RKO (cell line): Measurements from ENCODE around the gene NDUFS6.
"Not testable (repeated sequence)": the region's sequence is repeated elsewhere in the genome, so short reads cannot be mapped to it uniquely, and the experiment has no call there.

ENCODE experiments used
- DNase-seq: peaks from one replicate; pipeline ENCODE4 v3.0.0-alpha.2; 2016; ENCODE audit warnings: low spot score

NDUFS6 gene

DNA sequence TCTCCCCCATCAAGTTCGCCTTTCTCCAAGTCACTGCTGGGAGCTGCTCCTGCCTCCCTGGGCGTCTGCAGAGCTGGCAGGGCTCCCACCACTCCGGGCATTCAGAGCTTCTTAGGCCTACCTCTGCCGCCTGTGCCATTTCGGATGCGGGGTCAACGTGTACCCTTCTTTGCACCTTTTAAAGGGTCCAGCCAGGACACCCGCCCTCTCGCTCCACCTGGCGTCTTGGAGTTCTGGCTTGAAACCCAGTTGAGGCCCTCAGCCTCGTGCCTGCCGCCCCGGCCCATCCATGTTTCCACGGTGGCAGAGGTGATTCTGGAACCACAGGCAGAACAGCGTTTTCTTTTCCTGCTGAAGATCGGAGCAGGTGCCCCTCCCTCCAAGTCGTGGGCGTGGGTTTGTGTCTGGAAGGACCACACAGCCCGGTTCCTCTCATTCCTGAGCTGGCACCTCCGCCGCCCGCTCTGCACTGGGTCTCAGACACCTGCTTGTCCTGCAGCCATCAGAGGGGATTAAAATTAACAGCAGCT is 32.9 kb downstream of the NDUFS6 start:
- DNase-seq, result no peak

DNA sequence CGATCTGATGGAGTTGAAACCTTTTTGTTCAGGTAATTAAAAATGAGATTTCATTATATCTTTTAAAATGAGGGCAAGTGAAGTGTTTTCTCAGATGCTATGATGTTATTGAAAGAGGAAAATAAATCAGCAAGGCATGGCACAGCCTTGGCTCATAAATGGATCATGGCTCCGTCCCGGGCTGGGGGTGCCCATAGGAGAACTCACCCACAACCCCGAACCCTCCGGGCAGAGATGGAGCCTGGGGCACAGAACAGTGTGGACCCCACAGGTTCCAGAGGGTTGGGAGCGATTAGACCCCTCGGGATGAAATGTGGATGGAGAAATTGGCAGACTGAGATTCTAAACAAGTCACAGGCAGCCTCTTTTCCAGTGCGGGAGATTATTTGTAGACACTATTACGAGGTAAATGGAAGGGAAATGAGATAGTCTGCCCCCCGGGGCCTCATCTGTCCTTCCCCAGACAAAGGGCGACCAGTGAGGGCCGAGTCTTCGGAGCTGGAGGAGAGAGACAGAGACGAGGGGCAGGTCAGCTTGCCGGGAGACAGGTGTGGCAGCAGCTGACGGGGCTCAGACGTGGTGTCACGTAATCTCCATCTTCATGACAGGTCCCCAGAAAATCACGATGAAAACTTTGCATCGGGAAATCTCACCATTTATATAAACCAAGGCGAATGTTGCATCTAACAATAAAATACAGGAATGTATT is 33.7 kb downstream of the NDUFS6 start:
- DNase-seq, result no peak

GRCh38 chr5:1835431-1835830 is 34.2 kb downstream of the NDUFS6 start:
- no peak for DNase-seq

- no peak for DNase-seq
These were observed 35.1 kb downstream of the NDUFS6 start for GRCh38 chr5:1836176-1836890.

DNA sequence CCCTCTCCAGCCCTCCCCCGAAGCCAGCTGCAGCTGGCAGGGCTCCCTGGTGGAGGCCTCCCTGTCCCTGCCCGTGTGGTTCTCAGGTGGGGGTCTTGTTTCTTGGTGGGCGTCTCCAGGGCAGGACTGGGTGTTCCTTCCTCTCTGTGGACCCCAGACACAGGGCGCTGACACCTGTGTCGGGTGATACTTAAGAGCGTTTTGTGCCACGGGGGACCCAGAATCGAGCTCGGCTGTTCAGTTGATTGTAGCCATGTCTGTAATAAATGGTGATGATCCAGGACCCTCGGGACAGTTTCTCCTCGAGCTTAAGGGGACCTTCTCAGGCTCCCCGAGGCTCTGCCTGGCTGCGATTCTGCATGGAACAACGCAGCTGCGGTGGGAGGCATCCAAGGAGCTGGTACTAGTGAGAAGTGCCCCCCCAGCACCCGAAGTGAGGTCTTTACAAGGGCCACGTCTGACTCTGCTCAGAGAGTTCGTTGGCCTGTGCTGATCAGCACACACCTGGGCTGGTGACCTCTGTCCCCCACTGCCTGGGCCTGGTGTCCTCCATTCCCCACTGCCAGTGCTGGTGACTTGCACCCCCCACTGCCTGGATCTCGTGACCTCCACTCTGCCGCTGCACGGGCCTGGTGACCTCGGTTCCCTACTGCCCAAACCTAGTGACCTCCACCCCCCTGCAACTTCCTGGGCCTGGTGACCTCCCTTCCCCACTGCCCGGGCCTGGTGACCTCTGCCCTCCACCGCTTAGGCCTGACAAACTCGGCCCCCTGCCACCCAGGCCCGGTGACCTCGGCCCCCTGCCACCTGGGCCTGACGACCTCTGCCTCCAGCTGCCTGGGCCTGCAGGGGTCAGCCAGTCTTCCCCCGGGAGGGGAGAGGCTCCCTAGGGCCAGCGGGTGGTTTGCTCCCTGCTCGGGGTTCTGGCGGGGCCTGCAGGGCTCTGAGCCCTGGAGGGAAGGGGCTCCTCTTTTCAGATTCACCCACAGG is 36.0 kb downstream of the NDUFS6 start:
- DNase-seq, result no peak

DNA sequence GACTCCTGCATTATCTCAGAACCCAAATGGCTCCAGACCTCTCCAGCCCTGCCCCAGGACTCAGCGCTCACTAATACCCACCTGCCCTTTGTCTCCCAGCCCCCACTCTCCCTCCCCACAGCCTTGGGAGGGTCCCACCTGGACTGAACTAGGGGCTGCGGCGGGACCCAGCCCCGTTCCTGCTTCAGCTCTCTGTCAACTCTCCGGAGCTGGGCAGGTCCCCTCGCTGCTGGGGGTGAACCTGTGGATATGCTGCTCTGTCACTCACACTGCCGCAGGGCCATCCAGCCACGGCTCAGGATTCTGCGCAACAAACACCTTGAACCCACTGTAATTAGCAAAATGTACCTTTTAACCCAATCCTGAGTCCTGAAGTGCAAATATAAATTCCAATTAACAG is 36.8 kb downstream of the NDUFS6 start:
- no peak for DNase-seq

DNA sequence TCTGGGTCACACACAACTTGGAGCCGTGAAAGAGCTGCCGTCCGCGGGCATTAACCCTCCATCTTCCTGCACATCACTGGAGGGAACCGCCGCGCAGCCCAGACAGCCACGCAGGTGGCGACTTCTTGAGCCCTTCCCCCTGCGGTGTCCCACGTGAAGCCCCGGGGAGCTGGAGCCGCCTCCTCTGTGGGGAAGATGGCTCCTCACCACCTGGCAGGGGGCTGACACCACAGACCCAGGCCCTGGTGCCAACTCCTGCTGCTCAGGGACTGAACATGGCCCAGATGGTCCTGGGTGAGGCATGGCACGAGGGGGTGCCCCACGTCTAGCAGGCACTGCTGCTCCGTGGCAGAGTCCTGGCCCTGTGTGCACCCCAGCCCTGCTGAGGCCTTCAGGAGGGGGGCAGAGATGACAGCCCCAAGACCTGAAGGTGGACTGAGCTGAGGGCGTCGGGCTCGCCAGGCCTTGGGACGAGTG is 38.9 kb downstream of the NDUFS6 start:
- DNase-seq, result no peak

- no peak for DNase-seq
These were observed 39.7 kb downstream of the NDUFS6 start for GRCh38 chr5:1840741-1841521.

- no peak for DNase-seq
These were observed 41.0 kb downstream of the NDUFS6 start for GRCh38 chr5:1842004-1842819.

- not testable (repeated sequence) for DNase-seq
These were observed 42.6 kb downstream of the NDUFS6 start for GRCh38 chr5:1843761-1844160.

- DNase-seq, result no peak
These were observed 43.7 kb downstream of the NDUFS6 start for GRCh38 chr5:1844708-1845436.

GRCh38 chr5:1845696-1846095 is 44.5 kb downstream of the NDUFS6 start:
- no peak for DNase-seq

DNA sequence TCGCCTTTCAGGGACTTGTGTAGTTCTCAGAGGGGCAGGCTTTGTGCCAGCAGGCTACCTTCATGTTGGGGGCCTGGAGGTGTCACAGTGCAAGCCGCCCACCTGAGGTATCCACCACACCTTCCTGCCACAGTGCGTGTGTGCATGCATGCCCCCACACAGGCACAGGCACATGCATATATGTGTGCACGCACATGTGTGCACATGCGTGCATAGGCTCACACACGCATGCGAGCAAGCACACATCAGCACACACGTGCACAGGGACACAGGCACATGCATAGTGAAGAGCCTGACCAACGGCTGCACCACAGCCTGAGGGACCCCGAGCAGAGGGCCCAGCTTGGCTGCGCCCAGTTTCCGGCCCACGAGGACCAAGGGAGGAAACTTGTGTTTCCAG is 45.4 kb downstream of the NDUFS6 start:
- no peak for DNase-seq

- no peak for DNase-seq
These were observed 45.8 kb downstream of the NDUFS6 start for GRCh38 chr5:1847056-1847455.

DNA sequence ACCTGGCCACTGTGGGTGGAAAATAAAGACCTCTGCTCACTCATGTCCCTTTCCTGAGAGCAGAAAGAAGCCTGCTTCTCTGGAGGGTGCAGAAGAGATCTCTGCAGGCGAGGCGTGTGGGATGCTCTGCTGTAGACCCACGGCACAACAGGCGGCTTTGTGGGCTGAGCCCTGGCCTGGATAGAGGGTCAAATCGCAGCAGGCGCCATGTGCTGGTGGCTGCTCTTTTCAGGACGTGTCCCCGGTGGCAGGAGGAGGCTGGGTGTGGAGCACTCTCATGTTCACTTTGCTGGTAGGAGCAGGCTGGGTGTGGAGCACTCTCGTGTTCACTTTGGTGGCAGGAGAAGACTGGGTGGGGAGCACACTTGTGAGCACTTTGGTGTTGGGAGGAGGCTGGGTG is 46.4 kb downstream of the NDUFS6 start:
- no peak for DNase-seq

DNA sequence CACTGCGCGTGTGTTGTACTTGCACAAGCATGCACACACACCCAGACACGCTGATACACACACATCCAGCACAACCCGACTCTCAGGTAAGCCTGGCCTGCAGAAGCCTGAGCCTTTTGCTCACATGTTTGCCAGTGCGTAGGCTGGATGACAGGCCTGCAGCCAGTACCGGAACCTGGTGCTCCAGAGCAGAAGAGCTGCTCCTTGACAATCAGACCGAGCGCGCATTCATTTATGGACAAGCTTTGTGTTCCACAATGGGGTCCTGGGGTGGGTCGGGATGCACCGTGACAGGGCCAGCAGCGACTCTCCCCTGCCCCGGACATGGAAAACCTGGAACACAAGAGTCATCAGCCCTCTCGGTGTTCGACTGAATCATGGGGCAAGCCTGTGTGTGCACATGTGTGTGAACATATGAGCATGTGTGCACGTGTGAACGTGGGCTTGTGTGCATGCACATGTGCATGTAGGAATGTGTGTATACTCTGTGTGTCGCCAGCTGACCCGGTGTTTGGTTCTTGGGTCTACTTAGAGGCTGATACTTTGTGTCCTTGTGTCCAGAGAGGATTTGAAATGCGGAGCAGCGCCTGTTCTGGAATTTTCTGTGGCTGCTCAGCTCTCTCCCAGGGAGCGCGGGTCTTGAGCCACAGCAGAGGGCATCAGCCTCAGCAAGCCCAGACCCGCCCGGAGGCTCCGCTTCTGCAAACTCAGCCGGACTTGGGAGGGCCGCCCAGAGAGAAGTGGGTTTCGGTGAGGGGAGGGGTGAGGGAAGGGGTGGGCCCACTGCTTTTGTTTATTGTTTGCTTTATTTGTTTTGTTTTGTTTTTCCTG is 49.3 kb downstream of the NDUFS6 start:
- DNase-seq, result no peak

GRCh38 chr5:1851290-1851934 is 50.2 kb downstream of the NDUFS6 start:
- no peak for DNase-seq

DNA sequence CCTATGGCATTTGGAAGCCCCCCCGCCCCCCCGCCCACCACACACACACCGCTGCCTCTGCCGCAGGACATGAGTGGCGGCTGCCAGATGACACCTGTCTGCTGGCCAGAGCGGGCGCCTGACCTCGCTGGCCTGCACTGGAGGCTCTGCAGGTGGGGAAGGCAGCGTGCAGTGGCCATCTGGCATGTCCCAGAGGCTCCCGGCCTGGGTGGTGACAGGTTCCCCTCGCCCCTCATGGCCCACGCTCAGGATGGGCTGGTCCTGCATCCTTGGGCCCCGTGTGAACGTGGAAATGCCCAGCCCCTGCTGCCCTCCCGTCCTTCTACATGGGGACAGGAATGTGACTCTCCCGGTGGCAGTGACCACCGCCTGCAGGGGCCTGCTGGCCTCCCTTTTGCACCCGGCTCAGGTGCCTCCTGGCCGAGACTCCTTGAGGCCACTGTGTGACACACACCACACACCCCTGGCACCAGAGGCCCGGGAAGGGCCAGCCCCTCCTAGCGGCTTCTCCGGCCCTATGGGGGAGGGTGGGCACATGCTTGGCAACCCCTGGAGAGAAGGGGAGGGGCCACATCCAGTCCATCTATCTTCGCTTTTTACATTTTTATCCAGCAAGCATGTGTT is 51.2 kb downstream of the NDUFS6 start:
- no peak for DNase-seq
